Activated effector memory CD4-positive, alpha-beta T cell treated with anti-CD3 and anti-CD28 coated beads, Interleukin-2, amount 50 U/mL, for 16 hours (primary cell): ENCODE results near the gene DSCAM.

ENCODE experiments used
- DNase-seq: peaks from one replicate; pipeline ENCODE4 v3.0.0-alpha.2; 2020

Gene DSCAM

GRCh38 chr21:40696246-40696645 lies 150.7 kb downstream of the DSCAM start:
- no peak for DNase-seq

GRCh38 chr21:40689840-40690360 lies 157.1 kb downstream of the DSCAM start:
- DNase-seq: no peak

GRCh38 chr21:40689217-40689616 lies 157.7 kb downstream of the DSCAM start:
- DNase-seq: no peak

- no peak for DNase-seq
Measured at GRCh38 chr21:40688106-40688864, 158.7 kb downstream of the DSCAM start.

GRCh38 chr21:40687625-40688024 lies 159.3 kb downstream of the DSCAM start:
- no peak for DNase-seq

- no peak for DNase-seq
Measured at GRCh38 chr21:40686526-40686925, 160.4 kb downstream of the DSCAM start.

GRCh38 chr21:40685141-40685540 lies 161.8 kb downstream of the DSCAM start:
- DNase-seq: no peak

- no peak for DNase-seq
Measured at GRCh38 chr21:40684726-40685125, 162.2 kb downstream of the DSCAM start.

- DNase-seq: no peak
Measured at GRCh38 chr21:40683349-40683748, 163.6 kb downstream of the DSCAM start.

GRCh38 chr21:40681164-40681859 lies 165.6 kb downstream of the DSCAM start:
- no peak for DNase-seq

- DNase-seq: no peak
Measured at GRCh38 chr21:40680311-40680710, 166.6 kb downstream of the DSCAM start.

GRCh38 chr21:40678681-40679284 lies 168.2 kb downstream of the DSCAM start:
- no peak for DNase-seq

GRCh38 chr21:40675017-40675416 lies 171.9 kb downstream of the DSCAM start:
- DNase-seq: no peak

- no peak for DNase-seq
Measured at GRCh38 chr21:40672602-40673001, 174.4 kb downstream of the DSCAM start.

GRCh38 chr21:40671716-40672115 lies 175.2 kb downstream of the DSCAM start:
- DNase-seq: no peak

- DNase-seq: no peak
Measured at GRCh38 chr21:40668555-40669275, 178.2 kb downstream of the DSCAM start.

GRCh38 chr21:40667967-40668366 lies 179.0 kb downstream of the DSCAM start:
- no peak for DNase-seq

GRCh38 chr21:40662889-40663288 lies 184.1 kb downstream of the DSCAM start:
- DNase-seq: no peak

GRCh38 chr21:40660461-40660860 lies 186.5 kb downstream of the DSCAM start:
- no peak for DNase-seq

GRCh38 chr21:40658311-40658710 lies 188.6 kb downstream of the DSCAM start:
- no peak for DNase-seq

GRCh38 chr21:40652436-40652835 lies 194.5 kb downstream of the DSCAM start:
- DNase-seq: no peak

GRCh38 chr21:40647706-40648105 lies 199.3 kb downstream of the DSCAM start:
- DNase-seq: no peak

- no peak for DNase-seq
Measured at GRCh38 chr21:40646651-40647050, 200.3 kb downstream of the DSCAM start.
